ENCODE data around the gene THAP4. TPM values are rescaled to one million over a fixed set of nuclear protein-coding genes. Genes with fewer than 3 reads are reported as not detected.

The THAP4 gene
- total RNA-seq, 1 experiment from 2014 or later, result 88.6 TPM

- peaks cover 41% of the 10 kb centered on the region for H3K36me3 Mint-ChIP-seq
- peaks cover 20% of the 10 kb centered on the region for H3K9me3 Mint-ChIP-seq
- H3K27me3 Mint-ChIP-seq (ENCODE audit: low read depth), result no peaks in the 10 kb centered on the region
- no peak overlapping the region for H3K27ac Mint-ChIP-seq
- ChIA-PET CTCF (no interaction called here), POLR2A (no interaction called here)
- peaks cover 10% of the 10 kb centered on the region for H3K4me1 Mint-ChIP-seq
- no peak overlapping the region for H3K4me3 Mint-ChIP-seq
- TF ChIP-seq NFE2L1 (CRISPR knock-in tag; IDR thresholded peaks at IDR 0.05) (no peak), JUN (CRISPR knock-in tag; IDR thresholded peaks at IDR 0.05) (no peak), ZSCAN18 (CRISPR knock-in tag; IDR thresholded peaks at IDR 0.05) (no peak), CREM (CRISPR knock-in tag; IDR thresholded peaks at IDR 0.05) (no peak), HMGXB4 (CRISPR knock-in tag; IDR thresholded peaks at IDR 0.05) (no peak), E2F5 (CRISPR knock-in tag; IDR thresholded peaks at IDR 0.05) (no peak), CBFB (CRISPR knock-in tag; IDR thresholded peaks at IDR 0.05; ENCODE audit: low read depth) (no peak), USF2 (CRISPR knock-in tag; IDR thresholded peaks at IDR 0.05) (no peak), ZNF232 (CRISPR knock-in tag; IDR thresholded peaks at IDR 0.05) (no peak), ZNF263 (CRISPR knock-in tag; IDR thresholded peaks at IDR 0.05; ENCODE audit: low read depth) (no peak), PRRX2 (CRISPR knock-in tag; IDR thresholded peaks at IDR 0.05) (no peak), SMAD3 (CRISPR knock-in tag; IDR thresholded peaks at IDR 0.05; ENCODE audit: borderline replicate concordance) (no peak), IRF2 (CRISPR knock-in tag; IDR thresholded peaks at IDR 0.05; ENCODE audit: borderline replicate concordance, low read depth) (no peak), TEAD1 (CRISPR knock-in tag; IDR thresholded peaks at IDR 0.05) (no peak), PRDM15 (CRISPR knock-in tag; IDR thresholded peaks at IDR 0.05) (no peak), ZNF396 (CRISPR knock-in tag; IDR thresholded peaks at IDR 0.05; ENCODE audit: borderline replicate concordance) (no peak), CREB1 (CRISPR knock-in tag; IDR thresholded peaks at IDR 0.05) (no peak)
- ATAC-seq, result no peak
- DNase-seq (ENCODE audit: low spot score), result no peak
These were observed 57.7 kb downstream of the THAP4 start for GRCh38 chr2:241579281-241579680.

GRCh38 chr2:241577413-241578122 is 59.4 kb downstream of the THAP4 start:
- H3K36me3 Mint-ChIP-seq, result peaks cover 28% of the 10 kb centered on the region
- peaks cover 8% of the 10 kb centered on the region; the same call in 1 of the 2 replicates for H3K4me1 Mint-ChIP-seq
- peak overlapping the region; percentile 63; the same call in 1 of the 2 replicates for H3K27ac Mint-ChIP-seq
- TF ChIP-seq GTF2I (CRISPR knock-in tag; conservative IDR thresholded peaks at IDR 0.05) (no peak), PRRX2 (CRISPR knock-in tag; IDR thresholded peaks at IDR 0.05) (no peak), ZNF396 (CRISPR knock-in tag; IDR thresholded peaks at IDR 0.05; ENCODE audit: borderline replicate concordance) (no peak), IRF1 (CRISPR knock-in tag; IDR thresholded peaks at IDR 0.05) (no peak), CBFB (CRISPR knock-in tag; IDR thresholded peaks at IDR 0.05; ENCODE audit: low read depth) (no peak), ZBTB21 (CRISPR knock-in tag; IDR thresholded peaks at IDR 0.05; ENCODE audit: borderline replicate concordance) (no peak), ATF2 (CRISPR knock-in tag; IDR thresholded peaks at IDR 0.05; ENCODE audit: borderline replicate concordance, low read depth) (no peak)
- no peak for DNase-seq (ENCODE audit: low spot score)
- H3K4me3 Mint-ChIP-seq, result no peak overlapping the region
- ChIA-PET POLR2A (no interaction called here), CTCF (no interaction called here)
- H3K27me3 Mint-ChIP-seq (ENCODE audit: low read depth), result no peaks in the 10 kb centered on the region
- ATAC-seq, result no peak
- H3K9me3 Mint-ChIP-seq, result peaks cover 12% of the 10 kb centered on the region

All from WTC11 (cell line).